H1 (cell line): ENCODE results near the gene PLLP. TPM values are rescaled to one million over a fixed set of nuclear protein-coding genes. Genes with fewer than 3 reads are reported as not detected.

Experiments used
- CTCF ChIA-PET: fragments of 300-600 bp; sonication (Branson Sonifier 250); formaldehyde crosslinking; loops from one replicate; lab custom pipeline; 2021; ENCODE audit not compliant: partially characterized antibody; lab: Charles Lee
- POLR2A ChIA-PET: fragments of 300-600 bp; sonication (Branson Sonifier 250); formaldehyde crosslinking; loops from one replicate; lab custom pipeline; 2021; ENCODE audit warnings: inconsistent platforms; ENCODE audit not compliant: partially characterized antibody; lab: Charles Lee
- DNase-seq, 2 experiments: peaks; one replicate each; pipeline versions ENCODE4 v3.0.0 to v3.0.0-alpha.2; 2010 to 2022; ENCODE audit warnings: low spot score in 2 of 2, low read depth in 1 of 2, mixed read lengths in 1 of 2
- FAIRE-seq: peaks from 2 replicates; lab custom pipeline; 2011; peaks lifted over from hg19 to GRCh38; lab: Jason Lieb, UNC
- H2AFZ ChIP-seq: 2 replicates; pipeline ENCODE4 v1.8.1; 2012; ENCODE audit warnings: low read length, inconsistent platforms
- H2AK5ac ChIP-seq: 2 replicates; pipeline ENCODE4 v1.6.1; 2013; ENCODE audit warnings: low read depth, low read length
- H2BK120ac ChIP-seq: replicated peaks from 2 replicates; pipeline ENCODE3; 2013; ENCODE audit warnings: low read depth, low read length, inconsistent platforms
- H2BK12ac ChIP-seq: 2 replicates; pipeline ENCODE4 v1.6.1; 2013; ENCODE audit warnings: low read depth, low read length
- H2BK15ac ChIP-seq: 2 replicates; pipeline ENCODE4 v1.6.1; 2013; ENCODE audit warnings: low read length
- H2BK20ac ChIP-seq: 2 replicates; pipeline ENCODE4 v1.6.1; 2013; ENCODE audit warnings: low read length
- H2BK5ac ChIP-seq: 2 replicates; pipeline ENCODE4 v1.6.1; 2013; ENCODE audit warnings: low read depth, low read length
- H3K14ac ChIP-seq: 2 replicates; pipeline ENCODE4 v1.6.1; 2013; ENCODE audit warnings: inconsistent platforms; ENCODE audit not compliant: insufficient read length
- H3K18ac ChIP-seq: 2 replicates; pipeline ENCODE4 v1.6.1; 2013; ENCODE audit warnings: low read length; ENCODE audit errors: extremely low read depth
- H3K23ac ChIP-seq: 2 replicates; pipeline ENCODE4 v1.6.1; 2013; ENCODE audit warnings: inconsistent platforms; ENCODE audit not compliant: insufficient read length
- H3K23me2 ChIP-seq: 2 replicates; pipeline ENCODE4 v1.6.1; 2013; ENCODE audit warnings: low read depth, low read length
- H3K27ac ChIP-seq: 2 replicates; pipeline ENCODE4 v1.6.1; 2011; ENCODE audit warnings: low read depth, low read length, inconsistent platforms
- H3K27me3 ChIP-seq, 4 experiments: replicated peaks in 1 of 4; 1 replicate in 1 of 4; 2 replicates in 3 of 4; pipeline versions ENCODE4 v1.6.1 to v1.8.1; 2011 to 2013; ENCODE audit warnings: low read length in 3 of 4, mild to moderate bottlenecking in 3 of 4, inconsistent platforms in 2 of 4, mixed read lengths in 2 of 4, moderate library complexity in 1 of 4; ENCODE audit not compliant: control insufficient read depth in 3 of 4, insufficient read depth in 3 of 4; ENCODE audit errors: extremely low read depth in 1 of 4
- H3K36me3 ChIP-seq, 4 experiments: 2 replicates each; pipeline versions ENCODE4 v1.6.1 to v1.8.1; 2011 to 2013; ENCODE audit warnings: mild to moderate bottlenecking in 4 of 4, low read length in 3 of 4, moderate library complexity in 2 of 4, control low read depth in 1 of 4, inconsistent platforms in 1 of 4; ENCODE audit not compliant: insufficient read depth in 4 of 4, control insufficient read depth in 2 of 4
- H3K4ac ChIP-seq: replicated peaks from 2 replicates; pipeline ENCODE3; 2013; ENCODE audit warnings: low read length, low read depth, mixed read lengths, inconsistent platforms; ENCODE audit not compliant: insufficient read length
- H3K4me1 ChIP-seq, 4 experiments: replicated peaks in 1 of 4; 1 replicate in 1 of 4; 2 replicates in 3 of 4; pipeline versions ENCODE4 v1.6.1 to v1.8.1; 2011 to 2013; ENCODE audit warnings: low read length in 3 of 4, inconsistent platforms in 2 of 4, mixed read lengths in 1 of 4; ENCODE audit not compliant: insufficient read depth in 4 of 4, control insufficient read depth in 3 of 4
- H3K4me2 ChIP-seq, 2 experiments: 2 replicates each; pipeline versions ENCODE4 v1.6.1 to v1.8.1; 2011 to 2013; ENCODE audit warnings: low read depth in 2 of 2, low read length in 2 of 2, control low read depth in 1 of 2, inconsistent platforms in 1 of 2, mild to moderate bottlenecking in 1 of 2; ENCODE audit not compliant: insufficient read depth in 1 of 2
- H3K4me3 ChIP-seq, 4 experiments: fragments of 200-600, 300-600 bp in 1 of 4; sonication (generic), shearing (Covaris generic), sonication (Bioruptor Twin) in 1 of 4; 2 replicates each; pipeline versions ENCODE4 v1.5.1 to v1.8.1; 2011 to 2016; ENCODE audit warnings: low read length in 4 of 4, low read depth in 3 of 4, control low read depth in 2 of 4, inconsistent platforms in 2 of 4, mild to moderate bottlenecking in 2 of 4, mixed read lengths in 1 of 4, moderate library complexity in 1 of 4; ENCODE audit not compliant: insufficient read depth in 2 of 4; ENCODE audit errors: extremely low read depth in 1 of 4
- H3K56ac ChIP-seq: replicated peaks from 2 replicates; pipeline ENCODE3; 2013; ENCODE audit warnings: low read depth, mild to moderate bottlenecking, mixed read lengths, low read length, inconsistent platforms; ENCODE audit not compliant: insufficient read length
- H3K79me1 ChIP-seq: 2 replicates; pipeline ENCODE4 v1.6.1; 2013; ENCODE audit warnings: low read depth, low read length, control low read depth
- H3K79me2 ChIP-seq, 2 experiments: 2 replicates each; pipeline versions ENCODE4 v1.6.1 to v1.8.1; 2012 to 2013; ENCODE audit warnings: low read length in 2 of 2, mild to moderate bottlenecking in 2 of 2, inconsistent platforms in 1 of 2; ENCODE audit not compliant: insufficient read depth in 2 of 2, control insufficient read depth in 1 of 2
- H3K9ac ChIP-seq, 4 experiments: replicated peaks in 1 of 4; 1 replicate in 1 of 4; 2 replicates in 3 of 4; pipeline versions ENCODE4 v1.6.1 to v1.8.1; 2011 to 2013; ENCODE audit warnings: low read depth in 3 of 4, low read length in 3 of 4, control low read depth in 2 of 4, mild to moderate bottlenecking in 2 of 4, moderate library complexity in 2 of 4, inconsistent platforms in 1 of 4; ENCODE audit errors: extremely low read depth in 1 of 4
- H3K9me3 ChIP-seq, 2 experiments: 2 replicates each; pipeline versions ENCODE4 v1.6.1 to v1.8.1; 2012 to 2013; ENCODE audit warnings: mild to moderate bottlenecking in 2 of 2, moderate library complexity in 2 of 2, control low read depth in 1 of 2, inconsistent platforms in 1 of 2, low read depth in 1 of 2, low read length in 1 of 2, mixed read lengths in 1 of 2; ENCODE audit not compliant: insufficient read depth in 2 of 2
- H4K20me1 ChIP-seq, 2 experiments: replicated peaks in 1 of 2; 2 replicates each; pipeline versions ENCODE3 to v1.8.1; 2011 to 2013; ENCODE audit warnings: inconsistent platforms in 2 of 2, low read length in 2 of 2, mild to moderate bottlenecking in 1 of 2; ENCODE audit not compliant: insufficient read depth in 2 of 2, control insufficient read depth in 1 of 2
- H4K5ac ChIP-seq: 2 replicates; pipeline ENCODE4 v1.6.1; 2013; ENCODE audit warnings: low read length, low read depth, mixed read lengths, inconsistent platforms; ENCODE audit not compliant: insufficient read length
- H4K8ac ChIP-seq: 2 replicates; pipeline ENCODE4 v1.8.0; 2013; ENCODE audit warnings: mild to moderate bottlenecking, moderate library complexity, low read length, inconsistent platforms; ENCODE audit not compliant: insufficient read depth; ENCODE audit errors: extremely low read depth
- H4K91ac ChIP-seq: replicated peaks from 2 replicates; pipeline ENCODE3; 2013; ENCODE audit warnings: low read length, mixed read lengths, inconsistent platforms; ENCODE audit not compliant: insufficient read length
- BACH1 ChIP-seq: IDR thresholded peaks from 2 replicates; pipeline ENCODE4 v1.6.1; 2012; ENCODE audit warnings: low read length, improper control_type of control experiment
- BRCA1 ChIP-seq: IDR thresholded peaks from 2 replicates; pipeline ENCODE4 v1.6.1; 2012; ENCODE audit warnings: low read depth, low read length, improper control_type of control experiment
- KDM1A ChIP-seq: fragments of 200-600, 300-600 bp; sonication (generic); IDR thresholded peaks from 2 replicates; pipeline ENCODE4 v1.7.1; 2016; ENCODE audit warnings: mild to moderate bottlenecking, low read length, borderline replicate concordance
- KDM4A ChIP-seq: IDR thresholded peaks from one replicate; pipeline ENCODE4 v1.7.1; 2012; ENCODE audit warnings: low read depth, mild to moderate bottlenecking, moderate library complexity, low read length, inconsistent platforms; ENCODE audit not compliant: severe bottlenecking
- MAFK ChIP-seq: IDR thresholded peaks from 2 replicates; pipeline ENCODE4 v1.6.1; 2012; ENCODE audit warnings: low read depth, mild to moderate bottlenecking, improper control_type of control experiment, low read length
- NANOG ChIP-seq: IDR thresholded peaks from 2 replicates; pipeline ENCODE4 v1.6.1; 2011; ENCODE audit warnings: low read length, low read depth, mild to moderate bottlenecking, inconsistent platforms; ENCODE audit not compliant: insufficient read depth, poor library complexity, severe bottlenecking
- POU5F1 ChIP-seq: IDR thresholded peaks from 2 replicates; pipeline ENCODE4 v1.6.1; 2011; ENCODE audit warnings: low read depth, mild to moderate bottlenecking, low read length, moderate library complexity
- RAD21 ChIP-seq, 2 experiments: IDR thresholded peaks in 1 of 2; conservative IDR thresholded peaks in 1 of 2; 2 replicates each; pipeline ENCODE4 v1.6.1; 2011; ENCODE audit warnings: low read depth in 2 of 2, low read length in 2 of 2, improper control_type of control experiment in 1 of 2, inconsistent platforms in 1 of 2, mild to moderate bottlenecking in 1 of 2, moderate library complexity in 1 of 2
- RXRA ChIP-seq: IDR thresholded peaks from 2 replicates; pipeline ENCODE4 v1.6.1; 2011; ENCODE audit warnings: low read depth, mild to moderate bottlenecking, low read length, moderate library complexity; ENCODE audit not compliant: insufficient read depth
- SP2 ChIP-seq: IDR thresholded peaks from 2 replicates; pipeline ENCODE4 v1.6.1; 2012; ENCODE audit warnings: mild to moderate bottlenecking, low read length, inconsistent platforms
- TAF1 ChIP-seq: IDR thresholded peaks from 2 replicates; pipeline ENCODE4 v1.6.1; 2011; ENCODE audit warnings: mild to moderate bottlenecking, low read depth, low read length
- TAF7 ChIP-seq: optimal IDR thresholded peaks from 2 replicates; pipeline ENCODE3; 2011; ENCODE audit warnings: low read depth, mild to moderate bottlenecking, inconsistent platforms, low read length, moderate library complexity, borderline replicate concordance
- ZNF274 ChIP-seq: IDR thresholded peaks from 2 replicates; pipeline ENCODE4 v1.7.0; 2012; ENCODE audit warnings: low read length, borderline replicate concordance; ENCODE audit errors: extremely low read depth
- WGBS, 2 experiments: shearing (Covaris generic) in 1 of 2; methylation state at CpG; one replicate each; pipeline versions ENCODE4 v1.1.6 to v1.1.7; 2013 to 2015; ENCODE audit warnings: low lambda C conversion rate in 2 of 2, mixed read lengths in 2 of 2, inconsistent platforms in 1 of 2, low coverage in 1 of 2, missing lambda C conversion rate in 1 of 2; ENCODE audit not compliant: insufficient replicate concordance in 2 of 2, insufficient coverage in 1 of 2, insufficient read length in 1 of 2; ENCODE audit errors: extremely low coverage in 1 of 2, missing lambda C conversion rate in 1 of 2; 5-methylcytosine and 5-hydroxymethylcytosine counted together
- polyA plus RNA-seq, 7 experiments: library from polyadenylated mRNA; depleted of rRNA in 3 of 7; stranded (reverse) in 5 of 7; unstranded in 2 of 7; fragments of >200 nt in 5 of 7; fragments of 200-250 nt in 2 of 7; gene quantifications; 1 replicate in 5 of 7; 2 replicates in 1 of 7; 4 replicates in 1 of 7; pipeline versions ENCODE4 v1.2.1 to v1.2.3, GENCODE V29; 2011 to 2013; ENCODE audit warnings: missing spikeins in 2 of 7, mixed read lengths in 2 of 7
- total RNA-seq: library from RNA; stranded (reverse); fragmentation: NEBNext Ultra II Directional; extraction: Animal tissue kit (Norgen Biotek cat#: 25700); gene quantifications from 2 replicates; pipeline ENCODE4 v1.2.1, GENCODE V29; 2021

Gene PLLP
- total and polyA plus RNA-seq, 2 of the 8 experiments (the other 6 are each of a cell fraction or from before 2014, with no cell fraction given) = 2.9 to 10.6 TPM

GRCh38 chr16:57333402-57333801 is 48.9 kb upstream of the PLLP start:
- Histone ChIP-seq H3K27me3 (no peaks in the 10 kb centered on the region), H3K9ac (no peak overlapping the region), H2AK5ac (no peak overlapping the region), H4K91ac (no peak overlapping the region), H3K4me3 (no peak overlapping the region), H3K9me3 (no peaks in the 10 kb centered on the region), H3K79me2 (no peaks in the 10 kb centered on the region), H3K18ac (no peak overlapping the region), H3K56ac (no peak overlapping the region), H2BK120ac (no peak overlapping the region), H2AFZ (no peak overlapping the region), H3K79me1 (no peaks in the 10 kb centered on the region), H3K14ac (no peak overlapping the region), H2BK20ac (0 out of 2 replicates have a peak overlapping the region, but pooled peaks have one; percentile 5), H3K4me1 (no peaks in the 10 kb centered on the region), H3K4me2 (no peak overlapping the region), H3K23ac (no peak overlapping the region), H3K23me2 (no peaks in the 10 kb centered on the region), H3K27ac (no peak overlapping the region), H2BK15ac (no peak overlapping the region), H2BK12ac (no peak overlapping the region), H2BK5ac (no peak overlapping the region), H4K20me1 (no peaks in the 10 kb centered on the region), H3K36me3 (no peaks in the 10 kb centered on the region), H4K8ac (no peak overlapping the region), H3K4ac (no peak overlapping the region), H4K5ac (no peak overlapping the region)
- ChIA-PET CTCF (interaction anchor here (1.3 kb wide), 1 partner anchor 86 kb away, joined by 3 read pairs; no protein-coding TSS in a partner anchor), POLR2A (no interaction called here)
- WGBS, 2 experiments = 77% methylated on average over 1 of the region's 1 CpG; no CpG with 5 or more reads in 1 of the 2 experiments
- DNase-seq = no peak
- FAIRE-seq = no peak
- TF ChIP-seq BACH1 = no peak
- TF ChIP-seq ZNF274 = no peak
- TF ChIP-seq POU5F1 = no peak
- no peak for TF ChIP-seq MAFK
- TF ChIP-seq TAF1 = no peak
- TF ChIP-seq RXRA = no peak
- TF ChIP-seq KDM1A = no peak
- no peak for TF ChIP-seq BRCA1
- no peak for TF ChIP-seq RAD21 (IDR thresholded peaks at IDR 0.05 in 1 of 2, conservative IDR thresholded peaks at IDR 0.05 in 1 of 2; ENCODE audit: low read depth in 2 of 2, low read length in 2 of 2)
- TF ChIP-seq TAF7 = no peak
- no peak for TF ChIP-seq KDM4A
- no peak for TF ChIP-seq SP2
- no peak for TF ChIP-seq NANOG
